SJCRH30 (cell line): ENCODE data around the gene TNFSF12. TPM values are rescaled to one million over a fixed set of nuclear protein-coding genes. Genes with fewer than 3 reads are reported as not detected.

Experiments used
- DNase-seq, 2 experiments: peaks; one replicate each; pipeline ENCODE4 v3.0.0-alpha.2; 2015 to 2020
- H3K27ac ChIP-seq: fragments of 250-450 bp; sonication (Bioruptor Pico); 2 replicates; pipeline ENCODE4 v1.5.1; 2020; ENCODE audit warnings: mild to moderate bottlenecking, moderate library complexity
- H3K27me3 ChIP-seq: fragments of 250-450 bp; sonication (Bioruptor Pico); 2 replicates; pipeline ENCODE4 v1.5.1; 2020; ENCODE audit warnings: mild to moderate bottlenecking, moderate library complexity
- H3K36me3 ChIP-seq: fragments of 250-450 bp; sonication (Bioruptor Pico); 2 replicates; pipeline ENCODE4 v1.5.1; 2020; ENCODE audit warnings: mild to moderate bottlenecking, moderate library complexity
- H3K4me1 ChIP-seq: fragments of 250-450 bp; sonication (Bioruptor Pico); 2 replicates; pipeline ENCODE4 v1.5.1; 2020; ENCODE audit warnings: mild to moderate bottlenecking, moderate library complexity
- H3K4me3 ChIP-seq: fragments of 250-450 bp; sonication (Bioruptor Pico); 2 replicates; pipeline ENCODE4 v1.5.1; 2020; ENCODE audit warnings: mild to moderate bottlenecking, moderate library complexity
- H3K9me3 ChIP-seq: fragments of 250-450 bp; sonication (Bioruptor Pico); replicated peaks from 2 replicates; pipeline ENCODE4 v1.5.1; 2020; ENCODE audit warnings: mild to moderate bottlenecking, moderate library complexity
- total RNA-seq: library from RNA; depleted of rRNA; stranded (reverse); fragments of >200 nt; shearing (Covaris generic); gene quantifications from 2 replicates; pipeline ENCODE4 v1.2.3, GENCODE V29; 2014

The TNFSF12 gene
- total RNA-seq, 1 experiment from 2014 or later = not detected

- Histone ChIP-seq H3K4me1 (0 out of 2 replicates have a peak, but pooled peaks cover 5% of the 10 kb centered on the region), H3K27ac (no peak overlapping the region), H3K36me3 (no peaks in the 10 kb centered on the region), H3K27me3 (no peaks in the 10 kb centered on the region), H3K9me3 (no peaks in the 10 kb centered on the region), H3K4me3 (no peak overlapping the region)
- DNase-seq = no peak
Measured at GRCh38 chr17:7557147-7557764, 8.4 kb downstream of the TNFSF12 start.

DNA sequence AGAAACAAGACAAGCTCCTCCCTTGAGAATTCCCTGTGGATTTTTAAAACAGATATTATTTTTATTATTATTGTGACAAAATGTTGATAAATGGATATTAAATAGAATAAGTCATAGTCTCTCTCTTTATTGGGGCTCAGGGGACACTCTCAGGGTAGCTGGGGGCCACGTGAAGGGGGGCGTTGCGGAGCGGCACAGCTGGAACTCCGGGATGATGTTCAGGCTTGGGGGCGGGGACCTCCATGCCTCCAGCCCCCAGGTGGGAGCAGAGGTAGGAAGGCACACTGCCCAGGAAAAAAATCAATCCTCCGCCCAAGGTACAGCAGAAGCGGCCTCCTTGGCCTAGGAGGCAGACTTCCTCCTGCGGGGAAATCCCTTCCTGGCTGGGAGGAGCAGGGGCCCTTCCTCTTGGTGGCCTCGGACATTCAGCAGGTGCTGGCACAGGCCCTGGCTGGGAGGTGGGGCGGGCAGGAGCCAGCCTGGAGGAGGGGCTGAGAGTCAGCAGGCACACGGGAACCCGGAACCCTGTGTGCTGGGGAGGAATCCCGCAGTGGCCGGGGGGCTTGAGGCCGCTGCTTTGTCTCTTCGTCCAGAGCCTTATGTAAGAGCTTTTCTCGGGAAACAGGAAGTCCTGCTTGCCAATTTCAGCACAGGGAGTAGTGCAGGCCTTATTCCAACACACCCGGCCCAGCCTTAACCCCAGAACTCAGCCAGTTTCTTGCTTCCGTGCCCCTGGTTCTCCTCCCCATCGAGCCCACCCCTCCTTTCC is 9.1 kb downstream of the TNFSF12 start:
- no peaks in the 10 kb centered on the region for H3K36me3 ChIP-seq
- no peak overlapping the region for H3K27ac ChIP-seq
- no peaks in the 10 kb centered on the region for H3K9me3 ChIP-seq
- 0 out of 2 replicates have a peak, but pooled peaks cover 5% of the 10 kb centered on the region for H3K4me1 ChIP-seq
- DNase-seq = peak; percentile 53 to 63
- peak overlapping the region; percentile 43 for H3K4me3 ChIP-seq
- H3K27me3 ChIP-seq = no peaks in the 10 kb centered on the region

GRCh38 chr17:7558544-7559319 is 9.9 kb downstream of the TNFSF12 start, which contains the start of gene TNFSF13:
Gene TNFSF13, plus strand, starts transcription at chr17:7558750. Its CDS starts 290 bp downstream, at chr17:7559040.
- no peak for DNase-seq
- no peaks in the 10 kb centered on the region for H3K36me3 ChIP-seq
- no peaks in the 10 kb centered on the region for H3K9me3 ChIP-seq
- 0 out of 2 replicates have a peak, but pooled peaks cover 5% of the 10 kb centered on the region for H3K4me1 ChIP-seq
- H3K27me3 ChIP-seq = no peaks in the 10 kb centered on the region
- H3K27ac ChIP-seq = no peak within 1 kb of the TSS
- peak within 1 kb of the TSS; percentile 43 for H3K4me3 ChIP-seq

GRCh38 chr17:7559320-7560171 is 10.7 kb downstream of the TNFSF12 start:
- Histone ChIP-seq H3K4me3 (no peak overlapping the region), H3K36me3 (peaks cover 1% of the 10 kb centered on the region; the same call in 1 of the 2 replicates), H3K27ac (no peak overlapping the region), H3K9me3 (no peaks in the 10 kb centered on the region), H3K27me3 (no peaks in the 10 kb centered on the region), H3K4me1 (0 out of 2 replicates have a peak, but pooled peaks cover 5% of the 10 kb centered on the region)
- no peak for DNase-seq

GRCh38 chr17:7560172-7561027 is 11.5 kb downstream of the TNFSF12 start:
- no peaks in the 10 kb centered on the region for H3K9me3 ChIP-seq
- no peak overlapping the region for H3K27ac ChIP-seq
- H3K4me3 ChIP-seq = peak overlapping the region; percentile 76
- DNase-seq = peak; percentile 43 to 46
- H3K27me3 ChIP-seq = no peaks in the 10 kb centered on the region
- 0 out of 2 replicates have a peak, but pooled peaks cover 5% of the 10 kb centered on the region for H3K4me1 ChIP-seq
- peaks cover 9% of the 10 kb centered on the region for H3K36me3 ChIP-seq

DNA sequence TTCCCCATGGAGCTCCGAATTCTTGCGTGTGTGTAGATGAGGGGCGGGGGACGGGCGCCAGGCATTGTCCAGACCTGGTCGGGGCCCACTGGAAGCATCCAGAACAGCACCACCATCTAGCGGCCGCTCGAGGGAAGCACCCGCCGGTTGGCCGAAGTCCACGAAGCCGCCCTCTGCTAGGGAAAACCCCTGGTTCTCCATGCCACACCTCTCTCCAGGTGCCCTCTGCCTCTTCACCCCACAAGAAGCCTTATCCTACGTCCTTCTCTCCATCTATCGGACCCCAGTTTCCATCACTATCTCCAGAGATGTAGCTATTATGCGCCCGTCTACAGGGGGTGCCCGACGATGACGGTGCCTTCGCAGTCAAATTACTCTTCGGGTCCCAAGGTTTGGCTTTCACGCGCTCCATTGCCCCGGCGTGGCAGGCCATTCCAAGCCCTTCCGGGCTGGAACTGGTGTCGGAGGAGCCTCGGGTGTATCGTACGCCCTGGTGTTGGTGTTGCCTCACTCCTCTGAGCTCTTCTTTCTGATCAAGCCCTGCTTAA is 12.2 kb downstream of the TNFSF12 start:
- Histone ChIP-seq H3K36me3 (peaks cover 13% of the 10 kb centered on the region), H3K4me3 (peak overlapping the region; percentile 76), H3K4me1 (0 out of 2 replicates have a peak, but pooled peaks cover 5% of the 10 kb centered on the region), H3K27me3 (no peaks in the 10 kb centered on the region), H3K27ac (peak overlapping the region; percentile 55), H3K9me3 (no peaks in the 10 kb centered on the region)
- DNase-seq = peak; percentile 78 to 84

DNA sequence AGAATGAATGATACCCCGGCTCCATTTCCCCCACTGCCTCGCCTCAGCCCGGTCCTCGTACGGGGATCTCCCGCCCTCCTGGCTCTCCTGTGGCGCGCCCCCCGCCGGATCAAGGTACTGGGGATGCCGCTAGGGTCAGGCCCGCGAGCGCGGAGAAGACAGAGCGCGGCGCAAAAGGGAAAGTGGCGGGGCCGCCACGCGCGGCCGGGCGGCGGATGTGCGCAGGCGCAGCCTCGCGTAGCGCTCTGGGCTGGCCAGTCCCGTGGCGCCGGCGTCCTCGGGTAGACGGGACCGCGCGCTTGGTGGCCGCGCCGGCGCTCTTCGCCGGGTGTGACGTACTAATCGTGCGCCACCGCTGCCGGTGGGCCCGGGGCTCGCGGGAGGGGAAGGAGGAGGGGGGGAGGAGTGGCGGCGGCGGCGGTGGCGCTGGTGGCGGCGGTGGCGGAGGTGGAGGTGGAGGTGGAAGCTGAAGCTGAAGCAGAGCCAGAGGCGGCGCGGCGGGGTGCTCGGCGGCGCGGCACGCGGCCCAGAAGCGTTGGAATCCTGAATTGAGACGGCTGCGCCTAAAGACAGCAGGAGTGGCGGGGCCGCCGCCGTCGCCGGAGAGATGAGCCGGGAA is 12.8 kb downstream of the TNFSF12 start, which contains the start of gene SENP3:
Gene SENP3 (plus strand): TSS at position 331 of the 619 bp plus-strand sequence. CDS start 1,158 bp downstream, outside the sequence.
- peak; percentile 79 to 82 for DNase-seq
- Histone ChIP-seq H3K27ac (peak within 1 kb of the TSS; percentile 55), H3K4me3 (peak within 1 kb of the TSS; percentile 76), H3K9me3 (no peaks in the 10 kb centered on the region), H3K4me1 (0 out of 2 replicates have a peak, but pooled peaks cover 5% of the 10 kb centered on the region), H3K36me3 (peaks cover 13% of the 10 kb centered on the region), H3K27me3 (no peaks in the 10 kb centered on the region)

DNA sequence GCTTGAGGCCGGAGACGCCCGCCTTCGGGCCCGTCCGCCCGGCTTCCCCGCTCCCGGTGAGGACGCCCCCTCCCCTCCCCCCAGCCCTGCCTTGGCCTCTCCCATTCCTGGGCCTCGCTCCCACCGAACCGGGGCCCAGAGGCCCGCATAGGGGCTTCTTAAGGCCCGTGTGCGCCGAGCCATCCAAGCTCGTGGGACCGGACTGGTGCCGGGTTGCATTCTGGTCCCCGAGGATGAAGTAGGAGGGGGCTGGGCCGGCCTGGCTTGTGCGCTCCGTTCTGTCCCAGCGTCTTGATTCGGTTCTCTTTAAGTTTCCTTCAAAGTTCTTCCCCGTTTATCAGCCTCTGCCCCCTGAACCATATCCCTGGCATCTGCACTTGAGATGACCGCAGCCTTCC is 13.3 kb downstream of the TNFSF12 start:
- H3K27ac ChIP-seq = peak overlapping the region; percentile 55
- H3K36me3 ChIP-seq = peaks cover 18% of the 10 kb centered on the region
- no peak for DNase-seq
- H3K4me1 ChIP-seq = 0 out of 2 replicates have a peak, but pooled peaks cover 5% of the 10 kb centered on the region
- H3K27me3 ChIP-seq = no peaks in the 10 kb centered on the region
- peak overlapping the region; percentile 76 for H3K4me3 ChIP-seq
- H3K9me3 ChIP-seq = no peaks in the 10 kb centered on the region

DNA sequence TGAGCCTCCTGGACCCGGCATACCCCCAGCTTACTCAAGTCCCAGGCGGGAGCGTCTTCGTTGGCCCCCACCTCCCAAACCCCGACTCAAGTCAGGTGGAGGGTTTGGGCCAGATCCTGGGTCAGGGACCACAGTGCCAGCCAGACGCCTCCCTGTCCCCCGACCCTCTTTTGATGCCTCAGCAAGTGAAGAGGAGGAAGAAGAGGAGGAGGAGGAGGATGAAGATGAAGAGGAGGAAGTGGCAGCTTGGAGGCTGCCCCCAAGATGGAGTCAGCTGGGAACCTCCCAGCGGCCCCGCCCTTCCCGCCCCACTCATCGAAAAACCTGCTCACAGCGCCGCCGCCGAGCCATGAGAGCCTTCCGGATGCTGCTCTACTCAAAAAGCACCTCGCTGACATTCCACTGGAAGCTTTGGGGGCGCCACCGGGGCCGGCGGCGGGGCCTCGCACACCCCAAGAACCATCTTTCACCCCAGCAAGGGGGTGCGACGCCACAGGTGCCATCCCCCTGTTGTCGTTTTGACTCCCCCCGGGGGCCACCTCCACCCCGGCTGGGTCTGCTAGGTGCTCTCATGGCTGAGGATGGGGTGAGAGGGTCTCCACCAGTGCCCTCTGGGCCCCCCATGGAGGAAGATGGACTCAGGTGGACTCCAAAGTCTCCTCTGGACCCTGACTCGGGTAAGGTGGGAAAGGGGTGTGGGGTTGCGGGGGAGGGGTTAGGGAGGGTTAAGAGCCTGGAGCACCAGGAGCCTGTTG is 14.4 kb downstream of the TNFSF12 start:
- Histone ChIP-seq H3K27ac (no peak overlapping the region), H3K9me3 (no peaks in the 10 kb centered on the region), H3K4me1 (0 out of 2 replicates have a peak, but pooled peaks cover 2% of the 10 kb centered on the region), H3K27me3 (no peaks in the 10 kb centered on the region), H3K36me3 (peaks cover 18% of the 10 kb centered on the region), H3K4me3 (no peak overlapping the region; the same call in 1 of the 2 replicates)
- DNase-seq = no peak

- DNase-seq = no peak
- peaks cover 38% of the 10 kb centered on the region for H3K36me3 ChIP-seq
- H3K27ac ChIP-seq = no peak overlapping the region
- H3K4me1 ChIP-seq = no peaks in the 10 kb centered on the region
- H3K9me3 ChIP-seq = no peaks in the 10 kb centered on the region
- no peak overlapping the region for H3K4me3 ChIP-seq
- H3K27me3 ChIP-seq = no peaks in the 10 kb centered on the region
Measured at GRCh38 chr17:7569571-7569970, 20.7 kb downstream of the TNFSF12 start.

DNA sequence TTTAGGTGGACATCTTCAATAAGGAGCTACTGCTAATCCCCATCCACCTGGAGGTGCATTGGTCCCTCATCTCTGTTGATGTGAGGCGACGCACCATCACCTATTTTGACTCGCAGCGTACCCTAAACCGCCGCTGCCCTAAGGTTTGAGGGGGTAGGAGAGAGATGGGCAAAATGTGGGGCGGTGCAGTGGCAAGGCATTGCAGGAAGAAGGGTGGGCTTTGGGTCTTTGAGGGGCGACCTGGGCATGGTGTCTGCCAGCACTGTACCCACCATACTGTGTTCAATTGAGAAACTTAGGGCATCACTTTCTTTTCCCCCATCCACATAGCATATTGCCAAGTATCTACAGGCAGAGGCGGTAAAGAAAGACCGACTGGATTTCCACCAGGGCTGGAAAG is 21.5 kb downstream of the TNFSF12 start:
- Histone ChIP-seq H3K9me3 (no peaks in the 10 kb centered on the region), H3K27ac (no peak overlapping the region), H3K36me3 (peaks cover 39% of the 10 kb centered on the region), H3K4me1 (no peaks in the 10 kb centered on the region), H3K27me3 (no peaks in the 10 kb centered on the region), H3K4me3 (no peak overlapping the region)
- DNase-seq = no peak

- H3K27me3 ChIP-seq = no peaks in the 10 kb centered on the region
- no peaks in the 10 kb centered on the region for H3K4me1 ChIP-seq
- H3K4me3 ChIP-seq = peak overlapping the region; percentile 40
- H3K27ac ChIP-seq = no peak overlapping the region
- H3K9me3 ChIP-seq = no peaks in the 10 kb centered on the region
- H3K36me3 ChIP-seq = peaks cover 48% of the 10 kb centered on the region
- no peak for DNase-seq
Measured at GRCh38 chr17:7572338-7572587, 23.4 kb downstream of the TNFSF12 start.
